ENCODE results near the gene SENP1.

The SENP1 gene

GRCh38 chr12:48022676-48023385 is 83.0 kb downstream of the SENP1 start:
- peak overlapping the region; percentile 94 for H3K27ac ChIP-seq
- TF ChIP-seq CTCF (conservative IDR thresholded peaks at IDR 0.05) (no peak), ZFX (IDR thresholded peaks at IDR 0.05) (no peak)

DNA sequence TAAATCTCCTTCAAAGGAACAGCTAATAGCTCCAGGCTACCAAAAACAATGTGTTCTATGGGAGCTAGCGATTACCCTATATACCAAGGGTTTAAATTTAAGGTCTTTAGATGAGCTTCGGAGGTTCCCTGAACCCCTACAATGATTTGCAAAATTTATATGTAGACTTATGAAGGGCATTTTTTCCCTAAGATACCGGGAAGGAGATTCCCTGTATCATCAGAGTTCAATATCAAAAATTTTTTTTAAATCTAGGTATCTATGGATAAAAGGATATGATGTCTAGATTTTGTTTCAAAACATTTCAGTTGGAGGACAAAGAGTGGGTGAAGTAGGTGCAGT is 83.7 kb downstream of the SENP1 start:
- peak overlapping the region; percentile 94 for H3K27ac ChIP-seq
- TF ChIP-seq CTCF (conservative IDR thresholded peaks at IDR 0.05): no peak
- TF ChIP-seq ZFX (IDR thresholded peaks at IDR 0.05): no peak

GRCh38 chr12:48021485-48022179 is 84.2 kb downstream of the SENP1 start:
- peak overlapping the region; percentile 94 for H3K27ac ChIP-seq
- no peak for TF ChIP-seq CTCF (conservative IDR thresholded peaks at IDR 0.05)
- TF ChIP-seq ZFX (IDR thresholded peaks at IDR 0.05): no peak

- peak overlapping the region; percentile 94; the same call in 1 of the 2 replicates for H3K27ac ChIP-seq
- TF ChIP-seq CTCF (conservative IDR thresholded peaks at IDR 0.05) (no peak), ZFX (IDR thresholded peaks at IDR 0.05) (no peak)
Measured at GRCh38 chr12:48019639-48020265, 86.1 kb downstream of the SENP1 start.

- no peak for TF ChIP-seq ZFX (IDR thresholded peaks at IDR 0.05)
- no peak for TF ChIP-seq CTCF (conservative IDR thresholded peaks at IDR 0.05)
- H3K27ac ChIP-seq: no peak overlapping the region
Measured at GRCh38 chr12:48018618-48018995, 87.3 kb downstream of the SENP1 start.

DNA sequence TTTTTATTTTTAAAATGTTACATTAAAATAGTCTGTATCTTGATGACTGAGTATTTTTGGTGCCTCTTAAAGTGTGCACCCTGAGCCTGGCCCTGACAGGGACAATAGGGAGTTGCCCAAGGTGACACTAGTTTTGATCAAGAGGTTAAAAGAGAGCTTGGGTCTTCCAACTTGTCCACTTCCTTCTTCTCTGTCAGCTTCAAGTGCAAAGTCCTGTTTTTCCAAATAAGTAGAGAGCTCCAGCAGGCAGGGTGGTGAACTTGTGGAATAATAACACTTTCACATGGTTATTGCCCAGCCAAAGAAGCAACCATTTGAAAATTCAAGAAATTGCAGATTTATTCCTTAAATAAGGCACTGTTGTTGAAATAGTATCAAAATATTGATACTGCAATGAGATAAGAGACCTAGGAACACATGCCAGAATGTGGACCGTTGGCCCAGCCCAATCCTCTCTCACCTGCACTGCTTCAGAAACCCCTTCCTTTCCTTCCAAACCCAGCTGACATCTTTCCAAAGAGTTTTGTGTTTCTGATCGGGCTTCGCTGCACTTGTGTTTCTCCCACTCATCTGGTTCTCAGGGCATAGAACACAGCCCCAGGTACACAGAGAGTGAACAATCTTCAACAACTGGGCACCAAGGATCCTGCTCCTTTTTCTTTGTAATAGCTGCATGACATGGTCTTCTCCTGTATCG is 87.8 kb downstream of the SENP1 start:
- TF ChIP-seq ZFX (IDR thresholded peaks at IDR 0.05) (no peak), CTCF (conservative IDR thresholded peaks at IDR 0.05) (no peak)
- no peak overlapping the region for H3K27ac ChIP-seq
